HG02588 (cell line): ENCODE results near the gene PDIK1L.

Experiments
- ATAC-seq: cut with Tn5 transposase; IDR thresholded peaks from one replicate; pipeline ENCODE4 v1.9.1; 2021; ENCODE audit warnings: mild to moderate bottlenecking, moderate library complexity; ENCODE audit not compliant: unreplicated experiment

The PDIK1L gene

GRCh38 chr1:26111530-26112406 lies at the start of gene PDIK1L:
Gene PDIK1L, plus strand, starts transcription at chr1:26111824. Its CDS starts 2,485 bp downstream, at chr1:26114309.
- peak; percentile 72 for ATAC-seq

GRCh38 chr1:26064553-26064952 lies 47.1 kb upstream of the PDIK1L start:
- no peak for ATAC-seq

- no peak for ATAC-seq
Measured at GRCh38 chr1:26066160-26066559, 45.5 kb upstream of the PDIK1L start.

- no peak for ATAC-seq
Measured at GRCh38 chr1:26066857-26067256, 44.8 kb upstream of the PDIK1L start.

GRCh38 chr1:26067432-26067911 lies 44.2 kb upstream of the PDIK1L start, which contains the start of gene TRIM63:
Gene TRIM63, minus strand, starts transcription at chr1:26067630. Its CDS starts 136 bp downstream, at chr1:26067494.
- no peak for ATAC-seq

- no peak for ATAC-seq
Measured at GRCh38 chr1:26069941-26070295, 41.7 kb upstream of the PDIK1L start.

- no peak for ATAC-seq
Measured at GRCh38 chr1:26070296-26070962, 41.2 kb upstream of the PDIK1L start.

GRCh38 chr1:26070963-26071342 lies 40.7 kb upstream of the PDIK1L start:
- ATAC-seq: no peak

- no peak for ATAC-seq
Measured at GRCh38 chr1:26072305-26072704, 39.3 kb upstream of the PDIK1L start.

- ATAC-seq: no peak
Measured at GRCh38 chr1:26075421-26076144, 36.0 kb upstream of the PDIK1L start.

GRCh38 chr1:26077524-26077923 lies 34.1 kb upstream of the PDIK1L start:
- ATAC-seq: no peak

- no peak for ATAC-seq
Measured at GRCh38 chr1:26078286-26079177, 33.1 kb upstream of the PDIK1L start.

GRCh38 chr1:26079178-26079563 lies 32.5 kb upstream of the PDIK1L start:
- ATAC-seq: no peak

- no peak for ATAC-seq
Measured at GRCh38 chr1:26079960-26080814, 31.4 kb upstream of the PDIK1L start.

- no peak for ATAC-seq
Measured at GRCh38 chr1:26081267-26082019, 30.2 kb upstream of the PDIK1L start.

- ATAC-seq: no peak
Measured at GRCh38 chr1:26082020-26082350, 29.6 kb upstream of the PDIK1L start.

- ATAC-seq: no peak
Measured at GRCh38 chr1:26083208-26083607, 28.4 kb upstream of the PDIK1L start.

GRCh38 chr1:26084091-26084561 lies 27.5 kb upstream of the PDIK1L start:
- ATAC-seq: no peak

GRCh38 chr1:26084844-26085243 lies 26.8 kb upstream of the PDIK1L start:
- no peak for ATAC-seq
